Mucosa of descending colon (tissue), 3 donors: Measurements from ENCODE around the gene SFXN5. TPM values are rescaled to one million over a fixed set of nuclear protein-coding genes. Genes with fewer than 3 reads are reported as not detected.

Experiments
- ATAC-seq: fragments of 200-7000 bp; cut with Tn5 transposase; one replicate; pipeline ENCODE4 v1.9.1; 2020; ENCODE audit warnings: mild to moderate bottlenecking, moderate library complexity
- DNase-seq, 3 donors: peaks; one replicate each; pipeline ENCODE4 v3.0.0-alpha.2; 2020
- H3K36me3 ChIP-seq: fragments of 200-600 bp; one replicate; pipeline ENCODE4 v1.8.0; 2021; ENCODE audit warnings: low read depth, mild to moderate bottlenecking
- H3K4me1 ChIP-seq: fragments of 200-600 bp; one replicate; pipeline ENCODE4 v1.8.0; 2021; ENCODE audit warnings: low read depth, mild to moderate bottlenecking
- H3K4me3 ChIP-seq: fragments of 200-600 bp; one replicate; pipeline ENCODE4 v1.8.0; 2021; ENCODE audit warnings: mild to moderate bottlenecking
- H3K9me3 ChIP-seq: fragments of 200-600 bp; one replicate; pipeline ENCODE4 v1.8.0; 2021; ENCODE audit warnings: mild to moderate bottlenecking
- CTCF ChIP-seq: fragments of 200-600 bp; IDR thresholded peaks from one replicate; pipeline ENCODE4 v1.8.0; 2022; ENCODE audit warnings: antibody characterized with exemption, mild to moderate bottlenecking
- intact Hi-C, 2 donors: fragments of 100-400 bp; cut with DNase I in 1 of 2; cut with micrococcal nuclease in 1 of 2; formaldehyde crosslinking; loops; one replicate each; pipeline versions ENCODE4 v1.11.0 to v1.11.1; 2022; cut with DNase I, micrococcal nuclease
- total RNA-seq, 3 donors: library from RNA; stranded (reverse); fragmentation: NEBNext Ultra II Directional in 2 of 3; extraction: Animal tissue kit (Norgen Biotek cat#: 25700) in 2 of 3; gene quantifications; one replicate each; pipeline versions ENCODE4 v1.2.1 to v1.2.4, GENCODE V29; 2021 to 2023
- donor health status: DM: no; HTN: no; CAD: no; lungs with moderate emphysema.
- donor health status: DM: no; HTN: no; CAD: no.
- donor health status: DM: no; HTN: yes; CAD: no.

The SFXN5 gene
- total RNA-seq, 3 donors from 2014 or later, result 22.2 to 30.9 (median 27.5) TPM

DNA sequence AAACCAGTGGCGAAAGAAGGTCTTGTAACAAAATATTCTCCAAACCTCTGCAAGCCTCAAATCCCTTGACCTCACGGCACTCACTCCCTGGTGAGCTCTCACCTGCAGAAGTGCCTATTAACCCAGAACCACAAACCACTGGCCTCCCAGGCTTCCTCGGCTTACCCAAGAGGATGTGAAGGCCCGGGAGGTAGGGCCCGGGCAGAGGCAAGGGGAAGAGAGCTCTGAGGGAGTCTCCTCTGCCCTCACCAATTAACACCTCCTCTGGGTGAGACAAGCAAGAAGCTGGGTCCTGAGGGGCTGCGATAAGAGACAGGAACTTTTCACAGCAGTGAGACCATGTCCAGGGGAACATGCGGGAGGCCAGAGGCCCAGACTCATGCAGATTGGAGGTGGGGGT is 100.5 kb downstream of the SFXN5 start:
- peak in 1 of 3 donors; percentile 0 for DNase-seq
- no peak for TF ChIP-seq CTCF
- intact Hi-C loops, result loop anchor here in 1 of 2 donors (5.0 kb wide), 1 partner anchor 79 kb away; no protein-coding TSS in a partner anchor

DNA sequence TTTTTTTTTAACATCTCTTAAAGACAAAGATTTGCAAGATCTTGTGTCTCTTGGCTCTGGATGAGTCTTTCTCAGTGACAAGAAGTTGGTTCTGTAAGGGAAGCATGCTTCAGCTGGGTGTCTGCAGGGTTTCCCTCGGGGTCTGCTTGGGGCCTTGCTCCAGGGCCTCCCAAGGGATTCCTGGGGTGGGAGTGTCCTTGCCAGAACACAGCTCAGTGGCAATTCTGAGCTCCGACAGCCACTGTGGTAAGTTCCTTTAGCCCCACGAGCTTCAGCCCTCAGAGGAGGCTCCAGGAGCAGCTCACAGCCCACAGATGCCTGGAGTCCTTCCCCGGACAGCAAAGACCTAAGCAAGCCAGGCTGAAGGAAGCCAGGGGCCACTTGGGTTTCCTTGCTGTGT is 101.8 kb downstream of the SFXN5 start:
- DNase-seq (peak in 1 of 3 donors; percentile 6), ATAC-seq (no peak)
- Histone ChIP-seq H3K9me3 (no peaks in the 10 kb centered on the region), H3K4me3 (no peak overlapping the region), H3K4me1 (no peaks in the 10 kb centered on the region), H3K36me3 (no peaks in the 10 kb centered on the region)
- no peak for TF ChIP-seq CTCF
- intact Hi-C loops, result loop anchor here in 1 of 2 donors (5.0 kb wide), 1 partner anchor 77 kb away; no protein-coding TSS in a partner anchor

More for the DNA sequence above, 100.5 kb downstream of the SFXN5 start:
- ATAC-seq, result no peak
- no peak overlapping the region for H3K4me3 ChIP-seq
- H3K36me3 ChIP-seq, result no peaks in the 10 kb centered on the region
- no peaks in the 10 kb centered on the region for H3K4me1 ChIP-seq
- no peaks in the 10 kb centered on the region for H3K9me3 ChIP-seq

GRCh38 chr2:72968286-72968685 is 103.2 kb downstream of the SFXN5 start:
- Histone ChIP-seq H3K36me3 (no peaks in the 10 kb centered on the region), H3K4me1 (no peaks in the 10 kb centered on the region), H3K4me3 (no peak overlapping the region), H3K9me3 (no peaks in the 10 kb centered on the region)
- peak in 1 of 3 donors; percentile 32 for DNase-seq
- intact Hi-C loops, result no loop called here
- TF ChIP-seq CTCF, result no peak
- no peak for ATAC-seq

- no peaks in the 10 kb centered on the region for H3K4me1 ChIP-seq
- intact Hi-C loops, result no loop called here
- ATAC-seq (no peak), DNase-seq (peak in 1 of 3 donors; percentile 17)
- no peaks in the 10 kb centered on the region for H3K9me3 ChIP-seq
- no peak overlapping the region for H3K4me3 ChIP-seq
- H3K36me3 ChIP-seq, result no peaks in the 10 kb centered on the region
- no peak for TF ChIP-seq CTCF
Measured at GRCh38 chr2:72965770-72966450, 105.6 kb downstream of the SFXN5 start.

DNA sequence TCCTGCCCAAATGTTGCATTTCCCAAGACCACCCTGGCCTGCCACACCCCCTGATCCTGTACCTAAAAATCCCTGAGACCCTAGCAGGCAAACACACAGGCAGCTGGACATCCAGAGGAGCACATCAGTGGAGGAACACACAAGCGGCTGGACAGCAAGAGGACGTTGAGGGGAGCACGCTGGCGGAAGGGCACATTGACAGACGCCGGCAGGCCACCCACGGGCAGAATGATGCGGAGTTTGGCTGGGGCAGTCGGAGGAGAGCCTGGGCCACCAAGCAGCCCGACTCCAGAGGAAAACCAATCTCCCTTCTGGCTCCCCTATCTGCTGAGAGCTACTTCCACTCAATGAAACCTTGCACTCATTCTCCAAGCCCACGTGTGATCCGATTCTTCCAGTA is 106.5 kb downstream of the SFXN5 start:
- ATAC-seq, result no peak
- TF ChIP-seq CTCF, result no peak
- peak in 1 of 3 donors; percentile 25 for DNase-seq
- Histone ChIP-seq H3K4me3 (no peak overlapping the region), H3K36me3 (no peaks in the 10 kb centered on the region), H3K4me1 (no peaks in the 10 kb centered on the region), H3K9me3 (no peaks in the 10 kb centered on the region)
- intact Hi-C loops, result no loop called here
